GM19468 (cell line): Measurements from ENCODE around the gene ZNF362.
"Not testable (repeated sequence)": the region's sequence is repeated elsewhere in the genome, so short reads cannot be mapped to it uniquely, and the experiment has no call there.

Experiments
- ATAC-seq: cut with Tn5 transposase; IDR thresholded peaks from one replicate; pipeline ENCODE4 v1.9.1; 2021; ENCODE audit warnings: mild to moderate bottlenecking, moderate library complexity, moderate number of reproducible peaks; ENCODE audit not compliant: unreplicated experiment; ENCODE audit errors: extremely low read depth

ZNF362 gene

GRCh38 chr1:33256471-33257206 lies at the start of gene ZNF362:
TSS of gene ZNF362 (plus strand) at chr1:33256492. CDS start at chr1:33270575, 14,083 bp downstream.
- peak; percentile 45 for ATAC-seq

GRCh38 chr1:33211972-33212371 lies 44.3 kb upstream of the ZNF362 start:
- ATAC-seq = no peak

- ATAC-seq = no peak
Measured at GRCh38 chr1:33219886-33220661, 36.2 kb upstream of the ZNF362 start.

GRCh38 chr1:33220676-33221384 lies 35.5 kb upstream of the ZNF362 start:
- no peak for ATAC-seq

GRCh38 chr1:33221385-33221758 lies 34.9 kb upstream of the ZNF362 start:
- no peak for ATAC-seq

GRCh38 chr1:33222381-33222780 lies 33.9 kb upstream of the ZNF362 start:
- no peak for ATAC-seq

- no peak for ATAC-seq
Measured at GRCh38 chr1:33224166-33224707, 32.1 kb upstream of the ZNF362 start.

GRCh38 chr1:33225586-33225985 lies 30.7 kb upstream of the ZNF362 start:
- ATAC-seq = no peak

- no peak for ATAC-seq
Measured at GRCh38 chr1:33228935-33229487, 27.3 kb upstream of the ZNF362 start.

- ATAC-seq = no peak
Measured at GRCh38 chr1:33231166-33231565, 25.1 kb upstream of the ZNF362 start.

GRCh38 chr1:33232716-33233115 lies 23.6 kb upstream of the ZNF362 start:
- no peak for ATAC-seq

GRCh38 chr1:33234131-33234530 lies 22.2 kb upstream of the ZNF362 start:
- ATAC-seq = no peak

- ATAC-seq = no peak
Measured at GRCh38 chr1:33234588-33234990, 21.7 kb upstream of the ZNF362 start.

- no peak for ATAC-seq
Measured at GRCh38 chr1:33235521-33235920, 20.8 kb upstream of the ZNF362 start.

GRCh38 chr1:33236498-33236897 lies 19.8 kb upstream of the ZNF362 start:
- no peak for ATAC-seq

GRCh38 chr1:33237579-33237978 lies 18.7 kb upstream of the ZNF362 start:
- no peak for ATAC-seq

GRCh38 chr1:33238194-33238724 lies 18.0 kb upstream of the ZNF362 start:
- not testable (repeated sequence) for ATAC-seq

- not testable (repeated sequence) for ATAC-seq
Measured at GRCh38 chr1:33239410-33239809, 16.9 kb upstream of the ZNF362 start.

- no peak for ATAC-seq
Measured at GRCh38 chr1:33241866-33242265, 14.4 kb upstream of the ZNF362 start.

GRCh38 chr1:33242652-33243051 lies 13.6 kb upstream of the ZNF362 start:
- ATAC-seq = no peak
